ENCODE data around the gene IL17RD.
"Not testable (repeated sequence)": the region's sequence is repeated elsewhere in the genome, so short reads cannot be mapped to it uniquely, and the experiment has no call there.

IL17RD gene

DNA sequence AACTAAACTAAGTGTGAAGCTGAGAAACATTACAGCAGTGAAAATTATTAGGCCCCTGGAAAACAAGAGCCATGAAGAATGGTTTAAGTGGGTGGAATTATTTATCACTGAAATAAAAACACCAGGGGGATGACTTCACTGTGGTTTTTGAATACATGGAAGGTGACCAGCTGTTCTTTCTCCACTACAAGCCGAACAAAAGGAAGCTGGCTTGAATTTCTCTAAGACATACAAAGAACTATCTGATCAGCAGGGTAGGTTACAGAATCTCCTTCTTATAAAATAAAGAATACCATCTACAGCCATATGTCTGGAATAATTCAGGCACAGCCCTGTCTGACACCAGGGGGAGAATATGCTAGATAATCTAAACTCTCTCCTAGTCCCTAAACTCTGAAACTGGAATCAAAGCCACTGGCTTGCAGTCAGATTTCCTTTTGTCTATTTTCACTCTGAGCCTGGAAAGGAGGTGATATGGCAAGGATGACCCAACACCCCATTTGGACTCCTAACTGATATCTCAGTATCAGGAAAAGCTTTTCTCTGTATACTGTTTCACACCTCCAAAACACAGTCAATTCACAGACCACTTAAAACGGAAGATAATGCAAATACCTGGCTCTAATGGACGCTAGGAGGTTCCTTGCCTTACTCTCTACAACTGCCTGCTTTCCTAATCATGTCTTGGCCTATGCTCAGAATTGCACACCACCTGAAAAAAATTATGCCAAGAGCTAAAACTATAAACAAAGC lies 73.5 kb downstream of the IL17RD start:
- DNase-seq = no peak

DNA sequence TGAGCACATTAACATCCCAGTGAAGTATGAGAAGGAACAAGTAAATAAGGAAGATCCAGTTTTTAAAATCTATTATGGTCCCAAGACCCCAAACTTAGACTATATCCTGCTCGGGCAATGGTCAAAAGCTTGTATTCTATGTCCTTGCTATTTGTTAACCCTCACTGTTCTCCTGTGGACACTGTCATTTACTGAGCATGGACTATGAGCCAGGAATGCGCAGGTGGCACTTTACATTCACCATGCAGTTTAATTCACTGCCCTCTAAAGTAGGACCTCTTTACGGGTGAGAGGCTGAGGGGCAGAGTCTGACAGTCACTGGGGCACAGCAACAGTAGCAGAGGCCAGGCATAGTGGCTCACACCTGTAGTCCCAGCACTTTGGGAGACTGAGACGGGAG lies 76.1 kb downstream of the IL17RD start:
- DNase-seq = no peak

DNA sequence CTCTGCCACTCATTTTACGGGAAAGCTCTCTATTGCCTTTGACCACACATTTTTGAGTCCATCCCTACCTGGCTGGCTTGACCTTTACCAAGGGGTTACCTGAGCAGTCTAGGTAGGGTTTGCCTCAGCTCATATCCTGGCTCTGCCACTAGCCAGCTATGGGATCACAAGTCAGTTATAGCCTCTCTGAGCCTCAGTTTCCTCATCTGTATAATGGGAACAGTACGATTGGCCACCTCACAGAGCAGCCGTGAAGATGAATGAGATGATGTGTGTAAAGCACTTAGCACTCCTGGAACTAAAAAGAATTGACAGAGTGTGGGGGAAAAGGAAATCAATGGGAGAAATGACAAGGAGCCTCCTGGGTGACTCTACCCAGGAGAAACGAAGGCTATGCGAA lies 76.7 kb downstream of the IL17RD start:
- no peak for DNase-seq

DNA sequence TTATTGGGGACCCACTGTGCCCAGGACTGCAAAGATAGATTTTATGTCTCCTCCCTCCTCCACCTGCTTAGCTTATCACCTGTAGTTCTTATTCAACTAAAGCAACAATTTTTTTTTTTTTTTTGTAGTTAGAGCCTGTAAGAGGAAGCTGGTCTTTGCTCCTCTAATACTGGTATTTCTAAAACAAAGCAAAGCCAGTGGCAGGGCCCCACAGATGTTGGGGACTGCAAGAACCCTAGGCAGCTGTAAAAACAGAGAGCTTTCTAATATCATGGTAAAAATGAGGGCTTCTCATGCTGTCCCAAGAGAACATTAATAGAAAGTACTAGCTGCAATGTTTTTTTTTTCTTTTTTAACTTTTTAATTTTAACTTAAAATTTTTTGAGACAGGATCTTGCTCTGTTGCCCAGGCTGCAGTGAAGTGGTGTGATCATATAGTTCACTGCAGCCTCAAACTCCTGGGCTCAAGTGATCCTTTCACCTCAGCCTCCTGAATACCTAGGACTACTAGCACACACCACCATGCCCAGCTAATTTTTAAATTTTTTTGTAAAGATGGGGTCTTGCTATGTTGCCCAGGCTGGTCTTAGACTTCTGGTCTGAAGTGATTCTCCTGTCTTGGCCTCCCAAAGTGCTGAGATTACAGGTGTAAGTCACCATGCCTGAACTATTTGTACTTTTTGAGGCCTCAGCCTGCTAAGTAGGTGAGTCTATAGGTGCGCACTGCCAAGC lies 77.6 kb downstream of the IL17RD start:
- no peak for DNase-seq

DNA sequence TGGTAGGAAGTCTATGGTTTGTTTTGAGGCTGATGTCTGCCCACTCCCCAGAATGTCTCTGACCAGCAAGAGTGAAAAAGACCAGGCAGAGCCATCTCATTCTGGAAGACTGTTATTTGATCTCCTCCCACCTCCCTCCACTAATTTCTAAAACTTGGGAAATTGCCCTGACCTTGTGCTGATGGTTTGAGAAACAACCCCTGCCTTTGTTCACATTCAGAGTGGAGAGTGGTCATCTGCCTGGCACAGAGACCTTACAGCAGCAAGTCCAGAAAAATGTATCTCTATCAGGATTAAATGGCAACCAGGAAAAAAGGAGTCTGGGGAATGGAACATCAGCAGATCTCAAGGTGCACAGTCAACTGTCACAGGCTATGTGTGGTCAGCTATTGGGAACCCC lies 79.0 kb downstream of the IL17RD start:
- no peak for DNase-seq

DNA sequence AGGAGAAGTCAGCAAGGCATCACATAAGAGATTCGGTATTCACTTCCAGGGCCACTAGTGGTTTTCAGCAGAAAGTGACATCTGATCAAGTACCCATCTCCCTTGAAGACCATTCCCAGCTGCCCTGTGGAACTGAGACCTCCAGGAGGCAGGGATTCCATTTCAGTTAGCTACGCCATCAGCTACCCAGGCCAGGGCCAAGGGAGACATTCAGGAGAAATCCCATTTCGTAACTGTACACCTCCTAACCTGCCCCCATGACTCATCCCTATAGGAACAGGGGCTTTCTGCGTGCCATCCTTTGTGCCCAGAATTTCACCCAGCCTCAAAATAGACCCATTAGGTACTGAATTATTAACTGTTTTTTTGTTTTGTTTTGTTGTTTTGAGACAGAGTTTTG lies 79.9 kb downstream of the IL17RD start:
- DNase-seq = no peak

DNA sequence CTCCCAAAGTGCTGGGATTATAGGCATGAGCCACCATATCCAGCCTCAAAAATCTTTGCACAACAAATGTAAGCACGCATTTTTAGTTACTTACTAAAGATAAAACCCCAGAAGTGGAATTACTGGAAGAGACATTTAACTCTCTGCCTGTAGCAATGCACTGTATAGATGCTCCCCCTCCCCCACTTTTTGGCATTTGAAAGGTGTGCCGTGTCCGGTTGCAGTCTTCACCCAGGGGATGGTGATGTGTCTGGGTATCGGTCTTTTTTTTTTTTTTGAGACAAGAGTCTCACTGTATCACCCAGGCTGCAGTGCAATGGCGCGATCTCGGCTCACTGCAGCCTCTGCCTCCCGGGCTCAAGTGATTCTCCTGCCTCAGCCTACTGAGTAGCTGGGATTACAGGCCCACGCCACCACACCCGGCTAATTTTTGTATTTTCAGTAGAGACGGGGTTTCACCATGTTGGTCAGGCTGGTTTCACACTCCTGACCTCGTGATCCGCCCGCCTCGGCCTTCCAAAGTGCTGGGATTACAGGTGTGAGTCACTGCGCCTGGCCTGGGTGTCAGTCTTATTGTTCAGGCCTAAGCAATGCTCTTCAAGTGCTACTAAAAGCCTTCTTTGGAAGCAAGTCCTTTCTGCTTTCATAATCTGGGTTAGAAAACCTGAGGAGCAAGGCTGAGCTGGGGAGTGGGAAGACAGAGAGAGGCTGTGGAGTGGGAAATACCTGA lies 81.7 kb downstream of the IL17RD start:
- DNase-seq = not testable (repeated sequence)

DNA sequence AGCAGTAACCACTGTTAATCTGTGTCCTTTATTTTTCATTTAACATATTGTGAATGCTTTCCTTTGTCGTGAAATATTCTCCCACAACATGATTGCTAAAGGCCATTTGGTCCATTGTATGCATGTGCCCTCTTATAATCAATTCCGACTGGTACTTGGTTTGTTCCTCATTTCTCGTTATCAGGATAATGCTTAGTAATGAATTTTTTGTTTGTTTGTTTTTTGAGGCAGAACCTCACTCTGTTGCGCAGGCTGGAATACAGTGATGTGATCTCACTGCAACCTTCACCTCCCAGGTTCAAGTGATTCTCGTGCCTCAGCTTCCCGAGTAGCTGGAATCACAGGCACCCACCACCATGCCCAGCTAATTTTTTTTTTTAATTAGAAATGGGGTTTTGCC lies 82.7 kb downstream of the IL17RD start:
- no peak for DNase-seq

DNA sequence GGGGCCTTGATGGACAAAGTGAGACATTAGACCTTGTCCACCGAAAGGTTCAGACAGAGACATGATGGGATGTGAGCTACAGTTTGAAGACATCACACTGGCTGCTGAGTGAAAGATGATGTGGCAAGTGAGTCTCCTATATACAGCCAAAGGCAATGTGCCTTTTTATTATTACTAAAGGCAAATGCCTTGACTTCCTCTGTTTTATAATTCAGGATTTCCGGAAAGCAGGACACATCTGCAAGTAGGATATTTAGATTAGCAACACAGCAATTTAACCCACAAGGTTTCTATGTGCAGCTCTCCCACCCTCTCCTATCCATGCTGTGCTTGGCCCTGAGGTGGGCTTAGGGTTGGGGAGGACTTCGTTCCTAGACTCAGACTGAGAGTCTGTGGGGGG lies 84.0 kb downstream of the IL17RD start:
- DNase-seq = no peak

DNA sequence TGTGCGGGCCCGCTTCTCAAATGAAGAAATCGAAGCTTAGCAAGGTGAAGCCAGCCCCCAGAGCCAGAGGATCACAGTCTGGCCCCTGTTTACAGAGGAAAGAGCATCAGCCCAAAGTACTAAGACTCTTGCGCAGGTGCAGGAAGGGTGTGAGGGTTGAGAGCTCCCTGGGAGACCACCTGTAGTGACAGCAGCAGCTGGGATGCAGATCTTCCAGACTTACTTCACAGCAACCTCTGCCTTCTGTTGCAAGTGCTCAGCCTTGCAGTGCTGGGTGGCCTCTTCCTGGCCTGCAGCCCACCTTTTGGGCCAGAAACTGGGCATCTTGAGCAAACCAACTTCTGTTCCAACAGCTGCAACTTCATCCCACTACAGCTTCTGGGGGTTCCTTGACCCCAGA lies 85.0 kb downstream of the IL17RD start:
- DNase-seq = no peak

DNA sequence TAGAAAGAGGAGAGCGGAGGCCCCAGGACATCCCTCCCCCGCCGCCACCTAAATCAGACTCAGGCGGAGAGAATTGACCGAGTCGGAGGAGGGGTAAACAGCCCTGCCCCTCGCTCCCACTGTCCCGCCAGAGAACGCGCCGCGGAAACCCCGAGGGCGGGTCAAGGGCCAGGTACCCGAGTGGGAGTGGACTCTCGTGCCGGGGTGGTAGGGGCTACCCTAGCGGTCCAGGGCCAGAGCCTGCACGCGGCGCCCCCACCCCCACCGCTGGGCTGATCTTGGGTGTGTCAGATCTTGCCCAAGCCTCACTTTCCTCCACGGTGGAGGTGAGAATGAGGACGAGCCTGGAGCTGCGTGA lies 85.7 kb downstream of the IL17RD start:
- no peak for DNase-seq

DNA sequence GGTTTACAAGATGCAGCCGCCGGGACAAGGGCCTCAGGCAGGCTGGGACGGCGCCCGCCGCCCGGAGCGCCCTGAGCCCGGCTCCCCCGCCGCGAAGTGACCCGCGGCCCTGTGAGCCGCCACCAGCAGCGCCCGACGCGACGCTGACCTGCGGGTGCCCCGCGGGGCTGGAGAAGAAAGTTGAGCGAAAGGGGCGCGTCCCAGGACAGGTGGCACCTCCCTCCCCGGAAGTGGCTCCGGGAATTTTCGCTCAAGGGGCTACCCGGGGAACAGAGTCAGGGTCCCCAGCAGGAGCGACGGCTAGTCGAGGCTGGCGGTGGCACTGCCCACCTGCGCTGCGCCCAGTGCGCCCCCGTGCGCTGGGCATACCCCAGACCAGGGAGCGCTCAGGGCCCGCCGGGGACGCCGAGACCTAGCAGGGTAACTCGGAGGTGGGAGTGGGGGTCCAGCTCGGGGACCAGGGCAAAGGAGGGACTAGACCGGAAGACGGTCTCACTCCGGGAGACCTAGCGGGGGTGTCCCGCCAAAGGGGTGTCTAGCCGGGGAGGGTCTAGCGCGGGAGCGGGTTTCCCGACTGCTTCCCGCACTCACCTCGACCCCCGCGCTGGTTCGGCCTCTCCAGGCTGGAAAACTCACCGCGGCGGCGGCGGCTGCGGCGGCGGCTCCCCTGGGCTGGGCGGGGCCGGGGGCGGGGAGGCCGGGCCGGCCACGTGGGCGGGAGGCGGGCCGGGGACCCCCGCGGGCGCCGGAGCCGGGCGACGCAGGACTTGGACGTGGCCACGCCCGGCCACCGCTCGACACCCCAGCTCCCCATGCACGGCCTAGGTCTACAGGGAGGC lies 86.3 kb downstream of the IL17RD start:
- no peak for DNase-seq

DNA sequence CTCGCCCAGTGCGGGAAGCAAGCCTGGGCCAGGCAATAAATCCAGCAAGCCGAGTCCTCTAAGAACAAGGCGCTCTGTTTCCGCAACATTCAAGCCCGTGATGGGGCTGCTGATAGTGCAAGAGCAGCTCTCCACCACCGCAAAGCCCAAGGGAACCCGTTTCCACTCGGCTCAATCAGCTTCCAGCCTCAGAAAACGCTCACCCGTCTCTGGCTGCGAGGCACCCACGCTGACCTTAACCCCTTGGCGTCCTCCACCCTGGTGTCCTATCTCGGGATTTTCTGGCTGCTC lies 86.9 kb downstream of the IL17RD start:
- no peak for DNase-seq

DNA sequence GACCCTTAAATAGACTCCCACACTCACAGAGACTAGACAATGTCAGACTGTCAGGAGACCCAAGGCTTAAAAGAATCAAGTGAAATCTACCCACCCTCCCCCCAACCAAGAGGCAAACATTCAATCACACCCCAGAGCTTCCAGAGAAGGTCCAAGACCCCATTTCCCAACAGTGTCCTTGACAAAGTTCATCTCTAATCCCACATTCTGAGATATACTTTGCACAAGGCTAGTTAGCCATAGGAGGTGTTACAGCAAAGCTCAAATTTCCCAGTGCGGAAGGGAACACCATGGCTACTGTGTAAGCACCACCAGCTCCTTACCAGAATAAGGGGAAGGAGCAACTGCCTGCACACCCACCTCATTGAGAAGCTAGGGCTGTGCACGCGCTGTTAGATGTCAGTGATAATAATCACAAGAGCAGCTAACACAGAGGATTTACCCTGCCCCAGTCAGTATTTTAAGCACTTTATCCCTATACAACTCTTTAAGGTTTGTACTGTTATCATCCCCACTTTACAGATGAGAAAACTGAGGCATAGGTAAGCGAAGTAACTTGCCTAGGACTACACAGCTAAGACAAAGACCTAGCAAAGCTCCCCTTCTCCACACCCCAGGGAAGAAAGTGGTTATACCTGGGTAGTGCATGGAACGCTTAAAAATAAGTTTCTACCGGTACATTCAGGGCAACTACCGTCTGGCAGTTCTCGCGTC lies 87.4 kb downstream of the IL17RD start:
- DNase-seq = no peak

DNA sequence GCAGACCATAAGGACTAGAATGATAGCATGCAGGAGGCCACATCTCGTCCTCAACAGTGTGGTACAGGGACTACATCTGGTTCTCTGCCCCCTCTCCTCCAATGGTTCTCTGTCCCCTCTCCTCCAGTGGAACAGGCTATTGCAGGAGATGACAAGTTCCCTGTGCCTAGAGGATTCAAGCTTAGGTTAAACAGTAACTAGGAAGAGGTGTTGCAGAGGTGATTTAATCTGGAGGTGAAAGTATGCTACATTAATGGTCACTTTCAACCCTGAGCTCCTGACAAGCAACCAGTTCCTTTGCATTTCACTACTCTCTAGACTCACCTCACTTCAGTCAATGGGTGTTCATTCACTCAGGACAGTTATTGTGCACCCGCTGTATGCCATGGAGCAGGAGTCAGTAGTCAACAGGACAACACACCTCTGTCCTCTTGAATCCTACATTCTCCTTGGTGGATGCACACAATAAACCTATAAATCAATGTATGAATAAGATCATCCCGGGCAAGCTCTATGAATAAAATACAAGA lies 88.7 kb downstream of the IL17RD start:
- DNase-seq = no peak

DNA sequence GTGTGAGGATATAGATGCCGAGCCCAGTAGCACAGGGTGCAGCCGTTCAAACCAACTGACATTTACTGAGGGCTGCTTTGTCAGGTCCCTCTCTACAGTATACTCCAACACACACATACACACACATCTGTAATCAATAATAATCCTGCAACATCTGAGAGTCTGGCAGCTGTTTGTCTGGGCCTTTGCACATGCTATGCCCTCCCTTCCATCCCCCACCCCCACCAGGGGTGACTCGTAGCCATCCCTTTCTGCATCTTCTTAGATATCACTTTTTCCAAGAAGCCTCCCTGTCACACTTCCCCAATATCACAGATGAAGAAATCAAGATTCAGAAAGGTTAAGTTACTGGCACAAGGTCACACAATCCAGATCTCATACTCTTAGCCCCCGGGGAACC lies 91.0 kb downstream of the IL17RD start:
- no peak for DNase-seq

DNA sequence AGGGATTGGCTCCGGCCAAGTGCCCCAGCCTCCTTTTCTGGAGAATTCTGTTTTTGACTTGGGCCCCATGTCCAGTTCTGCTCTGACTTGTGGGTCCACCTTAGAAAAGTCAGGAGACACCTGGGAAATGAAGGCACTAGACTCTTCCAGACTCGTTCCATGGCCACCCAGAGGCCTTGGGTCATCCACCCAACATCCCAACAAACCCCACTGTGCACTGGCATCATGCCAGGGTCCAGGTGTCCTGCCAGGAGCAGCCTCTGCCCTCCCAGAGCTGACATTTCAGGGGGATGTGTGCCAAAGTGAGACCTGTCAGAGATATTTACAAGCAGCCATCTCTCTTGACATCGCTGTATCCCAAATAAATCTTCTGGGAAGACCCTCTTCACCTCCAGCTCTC lies 91.5 kb downstream of the IL17RD start:
- DNase-seq = no peak

DNA sequence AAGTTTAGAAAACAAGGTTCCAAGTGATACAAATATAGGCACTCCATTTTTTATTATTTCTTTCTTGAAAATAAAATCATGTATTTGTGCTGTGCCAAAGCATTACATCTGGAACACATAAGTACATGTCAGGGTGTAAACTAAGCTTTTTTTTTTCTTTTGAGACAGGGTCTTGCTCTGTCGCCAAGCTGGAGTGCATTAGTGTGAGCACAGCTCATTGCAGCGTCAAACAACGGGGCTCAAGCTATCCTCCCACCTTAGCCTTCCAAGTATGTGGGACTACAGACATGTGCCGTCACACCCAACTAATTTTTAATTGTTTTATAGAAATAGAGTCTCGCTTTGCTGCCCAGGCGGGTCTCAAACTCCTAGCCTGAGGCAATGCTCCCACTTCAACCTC lies 95.7 kb downstream of the IL17RD start:
- DNase-seq = no peak

DNA sequence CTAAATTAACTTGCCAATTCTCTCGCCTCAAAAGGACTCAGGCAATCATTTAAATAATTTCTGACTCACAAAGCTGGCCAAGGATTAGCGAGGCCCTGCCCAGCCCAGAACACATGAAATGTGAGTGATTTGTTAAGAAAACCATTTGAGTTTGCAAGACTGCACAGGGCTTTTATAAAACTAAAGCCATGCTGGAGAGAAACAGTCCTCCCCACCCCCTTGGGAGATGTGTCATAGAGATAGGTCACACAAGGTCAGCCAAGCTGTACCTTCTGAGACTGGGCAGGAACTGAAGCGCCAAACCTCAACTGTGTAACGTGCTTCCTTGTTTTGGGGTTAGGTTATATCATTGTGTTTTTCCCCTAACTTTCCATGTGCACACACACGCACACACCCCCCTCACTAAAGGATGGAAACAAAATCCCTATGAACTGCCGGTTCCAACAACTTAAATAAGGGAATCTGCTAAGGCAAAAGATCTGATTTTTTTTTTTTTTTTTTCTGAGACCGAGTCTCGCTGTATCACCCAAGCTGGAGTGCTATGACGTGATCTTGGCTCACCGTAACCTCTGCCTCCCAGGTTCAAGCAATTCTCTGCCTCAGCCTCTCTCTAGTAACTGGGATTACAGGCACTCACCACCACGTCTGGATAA lies 96.6 kb downstream of the IL17RD start:
- DNase-seq = no peak

DNA sequence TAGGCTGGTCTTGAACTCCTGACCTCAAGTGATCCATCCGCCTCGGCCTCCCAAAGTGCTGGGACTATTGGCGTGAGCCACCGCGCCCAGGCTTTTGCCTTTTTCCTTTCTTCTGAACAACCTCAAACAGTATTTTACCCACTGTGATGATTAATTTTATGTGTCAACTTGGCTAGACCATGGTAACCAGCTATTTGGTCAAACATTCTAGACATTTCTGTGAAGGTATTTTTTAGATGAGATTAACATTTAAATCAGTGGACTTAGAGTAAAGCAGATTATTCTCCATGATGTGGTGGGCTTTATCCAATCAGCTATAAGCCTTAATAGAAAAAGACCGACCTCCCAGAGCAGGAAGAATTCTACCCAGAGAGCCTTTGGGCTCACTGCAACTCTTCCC lies 98.7 kb downstream of the IL17RD start:
- no peak for DNase-seq

DNA sequence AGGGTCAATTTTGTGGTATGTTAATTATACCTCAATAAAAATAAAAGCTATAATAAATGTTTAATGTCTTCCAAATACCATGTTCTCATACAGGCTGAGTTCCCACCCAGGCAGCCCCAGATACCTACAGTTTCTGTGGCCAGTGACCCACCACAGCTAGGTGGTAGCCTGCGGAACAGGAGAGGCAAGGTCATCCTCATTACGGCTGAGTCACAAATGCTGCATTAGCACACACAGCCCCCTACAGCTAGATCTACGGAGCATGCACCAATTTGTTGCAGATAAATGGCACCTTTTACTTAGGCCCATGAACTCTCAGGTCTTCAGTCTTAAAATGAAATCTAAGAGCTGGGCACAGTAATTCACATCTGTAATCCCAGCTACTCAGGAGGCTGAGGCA lies 99.6 kb downstream of the IL17RD start:
- no peak for DNase-seq

DNA sequence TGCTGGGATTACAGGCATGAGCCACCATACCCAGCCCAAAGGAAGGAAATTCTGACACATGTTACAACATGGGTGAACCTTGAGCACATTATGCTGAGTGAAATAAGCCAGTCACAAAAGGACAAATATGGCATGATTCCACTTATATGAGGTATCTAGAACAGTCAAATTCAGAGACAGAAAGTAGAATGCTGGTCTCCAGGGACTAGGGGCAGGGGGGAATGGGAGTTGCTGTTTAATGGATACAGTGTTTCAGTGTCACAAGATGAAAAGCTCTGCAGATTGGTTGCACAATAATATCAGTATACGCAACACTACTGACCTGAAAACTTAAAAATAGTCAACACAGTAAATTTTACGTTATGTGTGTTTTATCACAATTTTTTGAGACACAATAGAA lies 100.6 kb downstream of the IL17RD start:
- DNase-seq = no peak
